ENCODE measurements around the gene TSPAN8.
"Not testable (repeated sequence)": the region's sequence is repeated elsewhere in the genome, so short reads cannot be mapped to it uniquely, and the experiment has no call there.

TSPAN8 gene

GRCh38 chr12:71157601-71158233, at the start of gene TSPAN8:
TSPAN8 (minus strand) TSS chr12:71157999; CDS start chr12:71157678, 321 bp downstream.
- no peak for DNase-seq (ENCODE audit: low read depth in 2 of 2)

GRCh38 chr12:71201136-71201679, 43.4 kb upstream of the TSPAN8 start:
- no peak for DNase-seq (ENCODE audit: low read depth in 2 of 2)

GRCh38 chr12:71200706-71201105, 42.9 kb upstream of the TSPAN8 start:
- no peak for DNase-seq (ENCODE audit: low read depth in 2 of 2)

GRCh38 chr12:71197460-71197859, 39.7 kb upstream of the TSPAN8 start:
- DNase-seq (ENCODE audit: low read depth in 2 of 2), result no peak

DNA sequence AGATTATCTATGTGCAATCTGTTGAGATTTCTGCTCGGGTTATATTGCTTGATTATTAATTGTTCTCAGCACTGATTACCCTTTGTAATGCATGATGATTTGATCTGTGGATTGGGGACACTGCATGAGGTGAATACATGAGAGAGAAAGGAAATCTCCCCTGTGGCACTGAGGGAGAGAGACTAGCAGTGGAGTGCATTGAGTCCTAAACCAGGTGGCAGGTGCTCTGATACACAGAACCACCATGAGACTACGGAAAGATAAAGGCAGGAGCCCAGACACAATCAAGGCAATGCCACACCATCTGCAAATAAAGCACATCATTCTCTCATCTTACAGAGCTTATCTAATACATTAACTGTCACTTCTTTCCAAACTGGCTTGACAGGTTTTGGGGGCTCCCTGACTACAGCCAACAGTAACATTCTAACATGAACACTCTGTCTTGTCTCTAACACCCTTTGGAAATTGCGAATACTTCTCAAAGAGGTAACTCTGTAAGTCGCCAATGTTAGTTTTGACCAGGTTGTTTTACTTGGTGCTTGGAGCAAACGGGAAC, 37.6 kb upstream of the TSPAN8 start:
- no peak for DNase-seq (ENCODE audit: low read depth in 2 of 2)

DNA sequence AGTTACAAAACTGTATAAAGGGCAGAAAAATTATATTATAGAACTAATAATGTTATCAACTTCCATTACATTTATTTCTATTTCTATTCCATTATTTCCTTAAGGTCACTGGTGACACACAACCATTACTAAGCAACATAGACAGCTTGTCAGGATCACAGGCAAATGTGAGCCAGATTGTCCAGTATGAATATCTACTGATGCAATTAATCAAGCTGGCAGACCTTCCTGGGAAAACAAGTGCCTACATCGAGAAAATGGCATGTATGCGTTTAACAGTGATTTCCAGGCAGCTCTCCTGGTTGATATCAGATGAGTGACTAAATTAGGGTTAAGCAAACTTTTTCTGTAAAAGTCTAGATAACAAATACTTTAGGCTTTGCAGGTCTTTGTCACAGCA, 36.9 kb upstream of the TSPAN8 start:
- no peak for DNase-seq (ENCODE audit: low read depth in 2 of 2)

DNA sequence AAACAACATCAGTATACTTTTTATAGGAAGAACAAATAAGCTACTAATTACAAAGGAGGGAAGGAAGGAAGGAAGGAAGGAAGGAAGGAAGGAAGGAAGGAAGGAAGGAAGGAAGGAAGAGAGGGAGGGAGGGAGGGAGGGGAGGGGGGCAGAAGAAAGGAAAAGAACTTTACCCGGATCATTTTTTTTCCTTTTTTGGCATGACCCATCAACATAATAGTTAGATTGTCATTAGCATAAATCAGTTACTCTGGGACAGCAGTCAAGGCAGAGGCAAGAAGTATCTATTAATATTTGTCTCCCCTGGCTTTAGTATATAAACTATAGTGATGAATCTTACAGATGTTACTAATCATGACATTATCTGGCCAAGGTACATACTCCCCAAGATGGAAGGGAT, 35.2 kb upstream of the TSPAN8 start:
- no peak for DNase-seq (ENCODE audit: low read depth in 2 of 2)

- no peak for DNase-seq (ENCODE audit: low read depth in 2 of 2)
Observed at GRCh38 chr12:71191509-71192196, 33.9 kb upstream of the TSPAN8 start.

- no peak for DNase-seq (ENCODE audit: low read depth in 2 of 2)
Observed at GRCh38 chr12:71190822-71191221, 33.0 kb upstream of the TSPAN8 start.

GRCh38 chr12:71187379-71187778, 29.6 kb upstream of the TSPAN8 start:
- no peak for DNase-seq (ENCODE audit: low read depth in 2 of 2)

- DNase-seq (ENCODE audit: low read depth in 2 of 2), result no peak
Observed at GRCh38 chr12:71186571-71187288, 28.9 kb upstream of the TSPAN8 start.

GRCh38 chr12:71183846-71184245, 26.0 kb upstream of the TSPAN8 start:
- DNase-seq (ENCODE audit: low read depth in 2 of 2), result no peak

DNA sequence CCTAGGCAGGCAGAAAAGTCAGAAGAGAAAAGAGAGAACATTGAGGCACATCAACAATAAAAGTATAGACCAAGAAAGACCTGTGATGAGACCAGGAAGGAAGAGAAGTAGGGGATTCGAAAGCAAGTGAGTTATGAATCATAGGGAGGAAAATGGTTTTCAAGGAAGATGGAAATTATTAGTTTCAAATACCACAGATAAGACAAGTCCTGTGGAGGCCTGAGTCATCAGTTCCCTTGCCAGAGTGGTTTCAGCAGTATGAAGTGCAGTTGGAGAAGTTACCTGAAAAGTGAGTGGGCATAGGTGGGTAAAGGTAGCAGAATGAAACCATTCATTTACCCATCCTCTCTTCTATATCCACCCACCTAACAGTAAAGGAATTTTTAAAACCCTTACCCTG, 25.2 kb upstream of the TSPAN8 start:
- no peak for DNase-seq (ENCODE audit: low read depth in 2 of 2)

- DNase-seq (ENCODE audit: low read depth in 2 of 2), result no peak
Observed at GRCh38 chr12:71178162-71178561, 20.4 kb upstream of the TSPAN8 start.

DNA sequence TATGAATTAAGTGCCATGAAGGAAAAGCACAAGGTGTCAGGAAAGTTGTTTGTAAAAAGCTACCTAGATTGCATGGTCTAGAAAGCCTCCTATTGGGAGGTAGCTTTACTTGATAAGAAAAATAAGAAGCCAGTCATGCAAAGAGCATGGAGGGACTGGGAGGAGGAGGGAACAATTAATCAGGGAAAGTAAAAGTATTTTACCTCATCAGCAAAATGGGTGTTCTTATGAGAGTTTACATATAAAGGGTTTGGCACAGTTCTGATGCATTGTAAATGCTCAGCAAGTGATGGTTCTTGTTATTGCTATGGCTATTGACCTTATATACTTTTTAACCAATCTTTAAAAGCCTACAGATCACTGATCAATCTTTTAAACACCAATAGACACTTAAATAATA, 17.0 kb upstream of the TSPAN8 start:
- no peak for DNase-seq (ENCODE audit: low read depth in 2 of 2)

- no peak for DNase-seq (ENCODE audit: low read depth in 2 of 2)
Observed at GRCh38 chr12:71174146-71174545, 16.3 kb upstream of the TSPAN8 start.

GRCh38 chr12:71170456-71170855, 12.7 kb upstream of the TSPAN8 start:
- no peak for DNase-seq (ENCODE audit: low read depth in 2 of 2)

GRCh38 chr12:71169286-71169685, 11.5 kb upstream of the TSPAN8 start:
- DNase-seq (ENCODE audit: low read depth in 2 of 2), result no peak

DNA sequence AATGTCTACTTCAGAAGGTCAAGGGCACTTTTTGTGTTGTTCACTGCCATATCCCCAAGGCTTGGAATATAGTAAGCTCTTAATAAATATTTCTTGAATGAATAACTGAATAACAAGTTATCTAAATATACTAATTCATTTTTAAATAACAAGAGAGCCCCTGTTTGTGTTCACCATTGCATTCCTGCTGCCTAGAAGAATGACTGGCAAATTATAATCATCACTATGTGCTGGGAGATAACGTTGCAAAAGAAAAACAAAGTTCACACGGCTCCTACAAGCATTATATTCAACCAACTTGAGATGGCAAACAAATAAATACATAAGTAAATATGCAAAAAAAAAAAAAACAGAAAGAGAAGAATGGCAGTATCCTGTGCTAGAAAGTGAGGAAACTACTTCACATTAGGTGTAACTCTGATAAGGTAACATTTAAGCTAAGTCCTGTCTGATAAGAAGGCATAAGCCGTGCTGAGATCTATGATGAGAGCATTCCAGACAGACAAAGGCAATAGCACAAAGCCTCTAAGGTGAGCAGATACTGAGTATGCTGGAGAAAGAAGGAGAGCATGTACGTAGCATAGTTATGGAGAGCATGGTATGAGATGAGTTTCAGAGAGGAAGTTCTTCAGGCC, 9.2 kb upstream of the TSPAN8 start:
- DNase-seq (ENCODE audit: low read depth in 2 of 2), result no peak

- DNase-seq (ENCODE audit: low read depth in 2 of 2), result no peak
Observed at GRCh38 chr12:71166280-71166679, 8.5 kb upstream of the TSPAN8 start.

GRCh38 chr12:71165780-71166179, 8.0 kb upstream of the TSPAN8 start:
- DNase-seq (ENCODE audit: low read depth in 2 of 2), result not testable (repeated sequence)

Data from stimulated activated CD8-positive, alpha-beta memory T cell treated with anti-CD3 and anti-CD28 coated beads, Interleukin-2, amount 100 ng/mL, for 1 hour (primary cell).